Left lung (tissue), 10 donors: ENCODE results near the gene MTMR2. TPM values are rescaled to one million over a fixed set of nuclear protein-coding genes. Genes with fewer than 3 reads are reported as not detected.
A peak's percentile ranks its signal among the peaks of the same experiment; 100 is the strongest.

Experiments used
- ATAC-seq: fragments of 200-7000 bp; cut with Tn5 transposase; one replicate; pipeline ENCODE4 v1.9.1; 2020; ENCODE audit warnings: moderate library complexity
- DNase-seq, 4 donors: peaks; one replicate each; pipeline ENCODE4 v3.0.0-alpha.2; 2013 to 2020
- H3K27ac ChIP-seq, 2 donors: fragments of 200-600 bp; sonication (generic) in 1 of 2; one replicate each; pipeline versions ENCODE4 v1.5.0 to v1.8.0; 2020 to 2021
- H3K27me3 ChIP-seq, 2 donors: fragments of 200-600 bp; sonication (generic) in 1 of 2; one replicate each; pipeline versions ENCODE4 v1.5.0 to v1.8.0; 2020 to 2021
- H3K36me3 ChIP-seq, 2 donors: fragments of 200-600 bp; sonication (generic) in 1 of 2; one replicate each; pipeline versions ENCODE4 v1.5.0 to v1.8.0; 2020 to 2021
- H3K4me1 ChIP-seq, 2 donors: fragments of 200-600 bp; one replicate each; pipeline ENCODE4 v1.8.0; 2021
- H3K4me3 ChIP-seq, 2 donors: fragments of 200-600 bp; sonication (generic) in 1 of 2; one replicate each; pipeline versions ENCODE4 v1.5.0 to v1.8.0; 2020 to 2021; ENCODE audit warnings: mild to moderate bottlenecking in 1 of 2
- H3K9me3 ChIP-seq, 2 donors: fragments of 200-600 bp; sonication (generic) in 1 of 2; one replicate each; pipeline versions ENCODE4 v1.5.0 to v1.8.0; 2020 to 2021
- intact Hi-C, 2 donors: fragments of 100-400 bp; cut with DNase I; formaldehyde crosslinking; loops; one replicate each; pipeline versions ENCODE4 v1.11.2 to v1.14.2; 2022
- polyA plus RNA-seq, 6 donors: library from polyadenylated mRNA; unstranded; fragments of 120-200 nt; gene quantifications; one replicate each; pipeline ENCODE4 v1.2.1, GENCODE V29; 2013; ENCODE audit not compliant: insufficient read length in 6 of 6
- total RNA-seq, 2 donors: library from RNA; stranded (reverse); fragmentation: NEBNext Ultra II Directional; extraction: Animal tissue kit (Norgen Biotek cat#: 25700); gene quantifications; one replicate each; pipeline ENCODE4 v1.2.1, GENCODE V29; 2021
- TF ChIP-seq, protein P1 (sequence below), 2 donors: fragments of 200-600 bp; sonication (generic) in 1 of 2; IDR thresholded peaks; one replicate each; pipeline versions ENCODE4 v1.5.0 to v1.8.0; 2021; ENCODE audit warnings: antibody characterized with exemption in 2 of 2
- donor health status: DM: no; HTN: yes; CAD: no.
- donor health status: DM: no; HTN: no; CAD: no.

MTMR2 gene
- total and polyA plus RNA-seq, 8 donors: 33.3 to 73.5 (median 56.0) TPM

- ATAC-seq (no peak), DNase-seq (no peak)
- intact Hi-C loops: no loop called here
- H3K36me3 ChIP-seq: no peaks in the 10 kb centered on the region
- peaks cover 3 to 20% of the 10 kb centered on the region in 2 donors for H3K4me1 ChIP-seq
- no peaks in the 10 kb centered on the region for H3K27me3 ChIP-seq
- no peak overlapping the region for H3K27ac ChIP-seq
- TF ChIP-seq, protein P1, sequence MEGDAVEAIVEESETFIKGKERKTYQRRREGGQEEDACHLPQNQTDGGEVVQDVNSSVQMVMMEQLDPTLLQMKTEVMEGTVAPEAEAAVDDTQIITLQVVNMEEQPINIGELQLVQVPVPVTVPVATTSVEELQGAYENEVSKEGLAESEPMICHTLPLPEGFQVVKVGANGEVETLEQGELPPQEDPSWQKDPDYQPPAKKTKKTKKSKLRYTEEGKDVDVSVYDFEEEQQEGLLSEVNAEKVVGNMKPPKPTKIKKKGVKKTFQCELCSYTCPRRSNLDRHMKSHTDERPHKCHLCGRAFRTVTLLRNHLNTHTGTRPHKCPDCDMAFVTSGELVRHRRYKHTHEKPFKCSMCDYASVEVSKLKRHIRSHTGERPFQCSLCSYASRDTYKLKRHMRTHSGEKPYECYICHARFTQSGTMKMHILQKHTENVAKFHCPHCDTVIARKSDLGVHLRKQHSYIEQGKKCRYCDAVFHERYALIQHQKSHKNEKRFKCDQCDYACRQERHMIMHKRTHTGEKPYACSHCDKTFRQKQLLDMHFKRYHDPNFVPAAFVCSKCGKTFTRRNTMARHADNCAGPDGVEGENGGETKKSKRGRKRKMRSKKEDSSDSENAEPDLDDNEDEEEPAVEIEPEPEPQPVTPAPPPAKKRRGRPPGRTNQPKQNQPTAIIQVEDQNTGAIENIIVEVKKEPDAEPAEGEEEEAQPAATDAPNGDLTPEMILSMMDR (IDR thresholded peaks at IDR 0.05): no peak
- no peak overlapping the region for H3K4me3 ChIP-seq
- peaks cover 0 to 10% of the 10 kb centered on the region in 2 donors for H3K9me3 ChIP-seq
Observed at GRCh38 chr11:95926726-95927125, 2.8 kb upstream of the MTMR2 start.

DNA sequence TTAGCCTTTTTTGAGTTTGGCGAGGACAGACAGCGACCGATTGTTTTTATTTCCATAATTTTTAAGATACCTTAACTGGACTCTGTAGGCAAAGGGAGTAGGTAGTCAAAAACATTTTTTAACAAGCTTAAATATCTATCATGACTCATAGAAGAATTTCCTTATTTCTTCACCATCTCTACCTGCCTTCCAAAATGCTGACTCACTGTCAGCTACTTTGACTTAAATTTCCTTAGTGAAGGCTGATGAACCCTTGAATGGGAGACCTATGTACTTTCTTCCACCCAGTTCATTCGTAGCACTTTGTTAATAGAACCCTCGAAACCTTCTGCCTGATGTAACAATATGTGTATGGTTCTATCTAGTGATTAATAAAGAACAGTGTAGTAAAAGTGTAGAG, 1.1 kb upstream of the MTMR2 start:
- intact Hi-C loops: no loop called here
- peak overlapping the region in 1 of 2 donors; percentile 95 for H3K27ac ChIP-seq

GRCh38 chr11:95924414-95924760, 480 bp upstream of the MTMR2 start:
- ATAC-seq (peak; percentile 54), DNase-seq (peak in 1 of 4 donors; percentile 36)
- Histone ChIP-seq H3K9me3 (no peaks in the 10 kb centered on the region), H3K4me3 (peak overlapping the region; percentile 71 to 89), H3K4me1 (peaks cover 4 to 20% of the 10 kb centered on the region in 2 donors), H3K27me3 (no peaks in the 10 kb centered on the region), H3K27ac (peak overlapping the region; percentile 92 to 95), H3K36me3 (no peaks in the 10 kb centered on the region)
- TF ChIP-seq, protein P1 (IDR thresholded peaks at IDR 0.05): no peak
- intact Hi-C loops: no loop called here

More for the DNA sequence above, 1.1 kb upstream of the MTMR2 start:
- TF ChIP-seq, protein P1 (IDR thresholded peaks at IDR 0.05): no peak
- DNase-seq (no peak), ATAC-seq (peak; percentile 12)
- no peaks in the 10 kb centered on the region for H3K27me3 ChIP-seq
- H3K4me3 ChIP-seq: peak overlapping the region in 1 of 2 donors; percentile 89
- H3K9me3 ChIP-seq: no peaks in the 10 kb centered on the region
- peaks cover 4 to 20% of the 10 kb centered on the region in 2 donors for H3K4me1 ChIP-seq
- no peaks in the 10 kb centered on the region for H3K36me3 ChIP-seq

GRCh38 chr11:95923439-95923727, 524 bp downstream of the MTMR2 start:
- TF ChIP-seq, protein P1 (IDR thresholded peaks at IDR 0.05): no peak
- H3K4me3 ChIP-seq: peak overlapping the region; percentile 71 to 89
- no peaks in the 10 kb centered on the region for H3K27me3 ChIP-seq
- H3K36me3 ChIP-seq: no peaks in the 10 kb centered on the region
- intact Hi-C loops: no loop called here
- ATAC-seq: no peak
- DNase-seq: no peak
- peak overlapping the region; percentile 92 to 95 for H3K27ac ChIP-seq
- no peaks in the 10 kb centered on the region for H3K9me3 ChIP-seq
- H3K4me1 ChIP-seq: peaks cover 4 to 20% of the 10 kb centered on the region in 2 donors

GRCh38 chr11:95922536-95923438, 1.1 kb downstream of the MTMR2 start:
- Histone ChIP-seq H3K36me3 (no peaks in the 10 kb centered on the region), H3K4me3 (peak overlapping the region; percentile 71 to 89), H3K4me1 (peaks cover 4 to 21% of the 10 kb centered on the region in 2 donors), H3K9me3 (no peaks in the 10 kb centered on the region), H3K27ac (peak overlapping the region; percentile 92 to 95), H3K27me3 (no peaks in the 10 kb centered on the region)
- intact Hi-C loops: no loop called here
- ATAC-seq: no peak
- TF ChIP-seq, protein P1 (IDR thresholded peaks at IDR 0.05): no peak
- no peak for DNase-seq
